GM19099 (cell line): ENCODE data around the gene DCTN1.

Source experiments
- POLR2A ChIP-seq: IDR thresholded peaks from 3 replicates; pipeline ENCODE4 v1.6.1; 2011; ENCODE audit warnings: low read depth; ENCODE audit not compliant: insufficient read length; ENCODE audit errors: extremely low read depth

DCTN1 gene

GRCh38 chr2:74321737-74322136 lies 58.4 kb downstream of the DCTN1 start:
- no peak for TF ChIP-seq POLR2A

- no peak for TF ChIP-seq POLR2A
Observed at GRCh38 chr2:74317701-74318100, 62.4 kb downstream of the DCTN1 start.

DNA sequence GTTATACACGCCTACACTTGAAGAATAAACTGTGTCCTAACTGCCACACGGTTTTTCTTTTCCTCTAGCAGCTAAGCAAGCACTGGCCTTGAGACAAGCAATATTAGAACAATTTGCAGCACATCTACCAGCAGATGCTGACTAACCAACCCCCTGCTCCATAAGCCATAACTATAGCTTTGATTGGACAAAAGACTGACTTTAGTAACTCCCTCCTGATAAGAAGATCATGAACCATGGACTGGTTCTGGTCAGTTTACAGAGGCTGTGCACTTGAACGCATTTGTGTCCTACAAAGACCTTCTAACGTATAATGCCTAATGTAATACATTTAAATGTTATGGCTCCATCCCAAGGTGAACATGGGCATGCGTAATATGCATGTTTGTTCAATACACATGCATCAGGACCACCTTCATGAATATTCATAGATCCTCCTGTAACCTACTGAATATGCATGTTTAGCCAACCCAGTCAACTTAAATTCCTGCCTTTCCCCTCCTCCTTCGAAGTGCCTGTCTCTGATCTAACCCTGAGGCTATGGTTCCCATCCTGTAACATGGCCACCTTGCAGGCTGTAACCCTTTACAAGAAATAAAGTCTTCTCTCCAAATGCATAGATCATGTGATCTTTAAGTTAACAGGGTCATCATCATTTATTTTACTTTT lies 63.4 kb downstream of the DCTN1 start:
- TF ChIP-seq POLR2A, result no peak

GRCh38 chr2:74314107-74314506 lies 66.0 kb downstream of the DCTN1 start:
- TF ChIP-seq POLR2A, result no peak

DNA sequence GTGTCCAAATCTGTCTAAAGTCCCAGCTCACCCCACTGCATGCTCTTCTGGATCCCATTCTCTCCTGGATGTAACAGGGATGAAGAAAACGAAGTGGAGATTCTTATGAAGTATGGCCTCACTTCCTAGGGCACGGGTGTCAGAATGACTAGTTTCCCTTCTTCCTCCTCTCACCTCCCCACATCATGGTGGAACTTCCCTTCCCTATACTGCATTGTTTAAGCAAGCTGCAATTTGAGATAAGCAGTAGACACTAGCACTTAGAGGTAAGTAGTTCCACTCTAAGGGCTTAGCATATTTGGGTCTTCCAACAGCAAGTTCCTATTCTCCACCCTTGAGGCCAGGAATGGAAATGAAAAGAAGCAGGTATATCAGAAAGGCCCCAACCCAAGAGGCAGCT lies 66.6 kb downstream of the DCTN1 start:
- TF ChIP-seq POLR2A, result no peak

GRCh38 chr2:74312913-74313312 lies 67.2 kb downstream of the DCTN1 start:
- no peak for TF ChIP-seq POLR2A
